Cerebellar nuclear complex (tissue), 1 donor: Measurements from ENCODE around the gene ZBED1.
"Not testable (repeated sequence)": the region's sequence is repeated elsewhere in the genome, so short reads cannot be mapped to it uniquely, and the experiment has no call there.

ENCODE experiments used
- DNase-seq, 2 experiments: peaks; one replicate each; lab custom pipeline; 2025; lab: John Stamatoyannopoulos, UW

The ZBED1 gene

GRCh38 chrX:2474280-2474962, 26.4 kb downstream of the ZBED1 start:
- no peak for DNase-seq

GRCh38 chrX:2473064-2473463, 27.7 kb downstream of the ZBED1 start:
- DNase-seq: not testable (repeated sequence)

GRCh38 chrX:2471641-2472040, 29.1 kb downstream of the ZBED1 start:
- no peak for DNase-seq

- DNase-seq: not testable (repeated sequence)
Measured at GRCh38 chrX:2471126-2471525, 29.6 kb downstream of the ZBED1 start.

GRCh38 chrX:2469852-2470251, 30.9 kb downstream of the ZBED1 start:
- not testable (repeated sequence) for DNase-seq

GRCh38 chrX:2469196-2469685, 31.5 kb downstream of the ZBED1 start:
- DNase-seq: no peak

GRCh38 chrX:2468261-2469195, 32.2 kb downstream of the ZBED1 start:
- DNase-seq: no peak

- DNase-seq: no peak
Measured at GRCh38 chrX:2466876-2467656, 33.7 kb downstream of the ZBED1 start.

- DNase-seq: no peak
Measured at GRCh38 chrX:2464677-2465166, 36.1 kb downstream of the ZBED1 start.

- no peak for DNase-seq
Measured at GRCh38 chrX:2463973-2464676, 36.7 kb downstream of the ZBED1 start.

- DNase-seq: not testable (repeated sequence)
Measured at GRCh38 chrX:2463481-2463880, 37.3 kb downstream of the ZBED1 start.

- DNase-seq: no peak
Measured at GRCh38 chrX:2462780-2463179, 38.0 kb downstream of the ZBED1 start.

- DNase-seq: no peak
Measured at GRCh38 chrX:2462074-2462473, 38.7 kb downstream of the ZBED1 start.

GRCh38 chrX:2461711-2462016, 39.1 kb downstream of the ZBED1 start:
- no peak for DNase-seq

GRCh38 chrX:2460821-2461710, 39.7 kb downstream of the ZBED1 start:
- DNase-seq: not testable (repeated sequence)

- DNase-seq: not testable (repeated sequence)
Measured at GRCh38 chrX:2460048-2460447, 40.7 kb downstream of the ZBED1 start.

- no peak for DNase-seq
Measured at GRCh38 chrX:2458309-2458708, 42.5 kb downstream of the ZBED1 start.

- DNase-seq: no peak
Measured at GRCh38 chrX:2457289-2458133, 43.3 kb downstream of the ZBED1 start.

GRCh38 chrX:2456091-2456490, 44.7 kb downstream of the ZBED1 start:
- not testable (repeated sequence) for DNase-seq
